Panc1 (cell line): Measurements from ENCODE around the gene GYG2.

Experiments
- CTCF ChIP-seq: fragments of 450-650 bp; IDR thresholded peaks from 2 replicates; pipeline ENCODE4 v1.5.1; 2017; ENCODE audit warnings: mild to moderate bottlenecking
- POLR2AphosphoS5 ChIP-seq: IDR thresholded peaks from 2 replicates; pipeline ENCODE4 v1.6.1; 2012; ENCODE audit warnings: mild to moderate bottlenecking, low read depth, low read length, moderate library complexity
- TCF7L2 ChIP-seq: IDR thresholded peaks from 2 replicates; pipeline ENCODE4 v1.6.1; 2011; ENCODE audit warnings: mild to moderate bottlenecking, low read depth, low read length, inconsistent platforms

- TF ChIP-seq CTCF (no peak), TCF7L2 (no peak), POLR2AphosphoS5 (no peak)
Measured at GRCh38 chrX:2870650-2871049, 41.9 kb downstream of the GYG2 start.
